Endothelial cell (in vitro differentiated cells): ENCODE results near the gene SH3BGRL. TPM values are rescaled to one million over a fixed set of nuclear protein-coding genes. Genes with fewer than 3 reads are reported as not detected.
A peak's percentile ranks its signal among the peaks of the same experiment; 100 is the strongest.

ENCODE experiments used
- DNase-seq: peaks from one replicate; pipeline ENCODE4 v3.0.0; 2021; ENCODE audit warnings: low spot score
- H3K27ac Mint-ChIP-seq: one replicate; pipeline ENCODE4 v1.8.0; 2021; ENCODE audit warnings: mixed read lengths, inconsistent platforms; ENCODE audit not compliant: unreplicated experiment
- H3K27me3 Mint-ChIP-seq: one replicate; pipeline ENCODE4 v1.8.0; 2021; ENCODE audit warnings: mild to moderate bottlenecking, moderate library complexity, mixed read lengths, inconsistent platforms; ENCODE audit not compliant: unreplicated experiment
- H3K36me3 Mint-ChIP-seq: one replicate; pipeline ENCODE4 v1.8.0; 2021; ENCODE audit warnings: mild to moderate bottlenecking, low read depth, mixed read lengths, inconsistent platforms; ENCODE audit not compliant: unreplicated experiment
- H3K4me1 Mint-ChIP-seq: one replicate; pipeline ENCODE4 v1.8.0; 2021; ENCODE audit warnings: mild to moderate bottlenecking, mixed read lengths, inconsistent platforms; ENCODE audit not compliant: unreplicated experiment
- H3K4me3 Mint-ChIP-seq: one replicate; pipeline ENCODE4 v1.8.0; 2021; ENCODE audit warnings: mild to moderate bottlenecking, mixed read lengths, inconsistent platforms; ENCODE audit not compliant: unreplicated experiment
- H3K9me3 Mint-ChIP-seq: one replicate; pipeline ENCODE4 v1.8.0; 2021; ENCODE audit warnings: mixed read lengths, inconsistent platforms; ENCODE audit not compliant: unreplicated experiment
- CTCF ChIP-seq: fragments of 200-600 bp; sonication (generic); IDR thresholded peaks from one replicate; pipeline ENCODE4 v1.5.0; 2021; ENCODE audit warnings: antibody characterized with exemption; ENCODE audit not compliant: unreplicated experiment
- total RNA-seq: library from RNA; stranded (reverse); fragmentation: NEBNext Ultra II Directional; extraction: Animal tissue kit (Norgen Biotek cat#: 25700); gene quantifications from one replicate; pipeline ENCODE4 v1.2.1, GENCODE V29; 2021; ENCODE audit not compliant: unreplicated experiment

The SH3BGRL gene
- total RNA-seq, 1 donor from 2014 or later, result 127 TPM

GRCh38 chrX:81263059-81263458 lies 61.2 kb downstream of the SH3BGRL start:
- Mint-ChIP-seq H3K27ac (no peak overlapping the region), H3K4me1 (peaks cover 9% of the 10 kb centered on the region)
- no peak for TF ChIP-seq CTCF

GRCh38 chrX:81278616-81279015 lies 76.7 kb downstream of the SH3BGRL start:
- H3K36me3 Mint-ChIP-seq, result peaks cover 23% of the 10 kb centered on the region
- TF ChIP-seq CTCF, result no peak
- no peaks in the 10 kb centered on the region for H3K27me3 Mint-ChIP-seq
- H3K27ac Mint-ChIP-seq, result no peak overlapping the region
- H3K9me3 Mint-ChIP-seq, result no peaks in the 10 kb centered on the region
- no peak for DNase-seq
- no peaks in the 10 kb centered on the region for H3K4me1 Mint-ChIP-seq
- no peak overlapping the region for H3K4me3 Mint-ChIP-seq

More at GRCh38 chrX:81263059-81263458, 61.2 kb downstream of the SH3BGRL start:
- Mint-ChIP-seq H3K27me3 (no peaks in the 10 kb centered on the region), H3K9me3 (no peaks in the 10 kb centered on the region), H3K4me3 (no peak overlapping the region), H3K36me3 (no peaks in the 10 kb centered on the region)
- no peak for DNase-seq

GRCh38 chrX:81280148-81280547 lies 78.2 kb downstream of the SH3BGRL start:
- Mint-ChIP-seq H3K9me3 (no peaks in the 10 kb centered on the region), H3K4me1 (no peaks in the 10 kb centered on the region), H3K27ac (no peak overlapping the region), H3K4me3 (no peak overlapping the region), H3K36me3 (peaks cover 26% of the 10 kb centered on the region), H3K27me3 (no peaks in the 10 kb centered on the region)
- peak; percentile 3 for DNase-seq
- peak; percentile 25 for TF ChIP-seq CTCF

- Mint-ChIP-seq H3K9me3 (peaks cover 6% of the 10 kb centered on the region), H3K4me1 (no peaks in the 10 kb centered on the region), H3K27me3 (no peaks in the 10 kb centered on the region), H3K36me3 (peaks cover 39% of the 10 kb centered on the region), H3K27ac (no peak overlapping the region), H3K4me3 (no peak overlapping the region)
- no peak for DNase-seq
- TF ChIP-seq CTCF, result no peak
Observed at GRCh38 chrX:81286075-81286474, 84.2 kb downstream of the SH3BGRL start.

GRCh38 chrX:81286608-81287007 lies 84.7 kb downstream of the SH3BGRL start:
- Mint-ChIP-seq H3K9me3 (peaks cover 6% of the 10 kb centered on the region), H3K4me1 (no peaks in the 10 kb centered on the region), H3K36me3 (peaks cover 39% of the 10 kb centered on the region), H3K27me3 (no peaks in the 10 kb centered on the region), H3K27ac (no peak overlapping the region), H3K4me3 (no peak overlapping the region)
- DNase-seq, result no peak
- no peak for TF ChIP-seq CTCF
